ENCODE measurements around the gene ERBIN. TPM values are rescaled to one million over a fixed set of nuclear protein-coding genes. Genes with fewer than 3 reads are reported as not detected.

The ERBIN gene
- total RNA-seq, 1 donor from 2014 or later: 84.6 TPM

DNA sequence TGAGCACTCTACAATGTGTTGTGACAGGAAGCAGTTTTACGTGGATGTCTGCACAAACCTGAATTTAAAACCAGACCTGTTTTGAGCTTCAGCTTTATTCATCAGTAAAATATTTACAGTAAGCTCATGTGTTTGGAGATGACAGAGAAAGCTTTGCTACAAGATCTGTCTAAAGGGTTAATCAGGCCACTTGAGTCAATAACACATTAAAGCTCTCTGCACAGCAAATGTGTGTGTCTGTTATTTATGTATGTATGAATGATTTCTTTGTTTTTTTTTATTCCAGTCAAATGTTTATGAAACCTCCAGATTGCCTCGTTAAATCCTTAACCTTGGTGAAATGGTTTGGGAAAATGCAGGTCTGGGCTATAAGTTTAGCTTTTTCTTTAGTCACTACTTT, 140.5 kb downstream of the ERBIN start:
- Mint-ChIP-seq H3K27ac (no peak overlapping the region), H3K4me1 (ENCODE audit: low read depth) (no peaks in the 10 kb centered on the region), H3K27me3 (no peaks in the 10 kb centered on the region), H3K36me3 (ENCODE audit: insufficient read depth) (peaks cover 28% of the 10 kb centered on the region), H3K4me3 (ENCODE audit: low read depth) (no peak overlapping the region), H3K9me3 (ENCODE audit: low read depth) (peaks cover 6% of the 10 kb centered on the region)
- TF ChIP-seq CTCF (IDR thresholded peaks at IDR 0.05; ENCODE audit: unreplicated experiment): no peak
- no peak for DNase-seq (ENCODE audit: low spot score, unreplicated experiment)

GRCh38 chr5:66072031-66072430, 145.7 kb downstream of the ERBIN start:
- H3K27ac Mint-ChIP-seq: no peak overlapping the region
- no peaks in the 10 kb centered on the region for H3K9me3 Mint-ChIP-seq (ENCODE audit: low read depth)
- peaks cover 11% of the 10 kb centered on the region for H3K36me3 Mint-ChIP-seq (ENCODE audit: insufficient read depth)
- H3K4me3 Mint-ChIP-seq (ENCODE audit: low read depth): no peak overlapping the region
- no peaks in the 10 kb centered on the region for H3K27me3 Mint-ChIP-seq
- H3K4me1 Mint-ChIP-seq (ENCODE audit: low read depth): peaks cover 2% of the 10 kb centered on the region
- TF ChIP-seq CTCF (IDR thresholded peaks at IDR 0.05; ENCODE audit: unreplicated experiment): no peak
- no peak for DNase-seq (ENCODE audit: low spot score, unreplicated experiment)

DNA sequence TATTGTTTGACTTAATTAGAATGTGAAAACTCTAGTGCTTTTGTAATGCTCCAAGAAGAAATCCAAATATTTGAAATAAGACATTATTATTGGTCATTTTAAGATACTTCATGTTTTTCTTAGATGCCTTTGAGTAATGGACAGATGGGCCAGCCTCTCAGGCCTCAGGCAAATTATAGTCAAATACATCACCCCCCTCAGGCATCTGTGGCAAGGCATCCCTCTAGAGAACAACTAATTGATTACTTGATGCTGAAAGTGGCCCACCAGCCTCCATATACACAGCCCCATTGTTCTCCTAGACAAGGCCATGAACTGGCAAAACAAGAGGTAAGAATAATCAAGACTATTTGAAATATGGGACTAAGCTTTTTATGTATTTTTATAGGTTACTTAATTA, 148.5 kb downstream of the ERBIN start:
- peaks cover 2% of the 10 kb centered on the region for H3K4me1 Mint-ChIP-seq (ENCODE audit: low read depth)
- H3K4me3 Mint-ChIP-seq (ENCODE audit: low read depth): no peak overlapping the region
- no peak overlapping the region for H3K27ac Mint-ChIP-seq
- no peak for TF ChIP-seq CTCF (IDR thresholded peaks at IDR 0.05; ENCODE audit: unreplicated experiment)
- H3K27me3 Mint-ChIP-seq: no peaks in the 10 kb centered on the region
- H3K9me3 Mint-ChIP-seq (ENCODE audit: low read depth): no peaks in the 10 kb centered on the region
- no peak for DNase-seq (ENCODE audit: low spot score, unreplicated experiment)
- H3K36me3 Mint-ChIP-seq (ENCODE audit: insufficient read depth): peaks cover 13% of the 10 kb centered on the region

GRCh38 chr5:66080664-66081063, 154.3 kb downstream of the ERBIN start:
- no peak overlapping the region for H3K4me3 Mint-ChIP-seq (ENCODE audit: low read depth)
- H3K4me1 Mint-ChIP-seq (ENCODE audit: low read depth): no peaks in the 10 kb centered on the region
- H3K36me3 Mint-ChIP-seq (ENCODE audit: insufficient read depth): peaks cover 16% of the 10 kb centered on the region
- H3K27me3 Mint-ChIP-seq: no peaks in the 10 kb centered on the region
- TF ChIP-seq CTCF (IDR thresholded peaks at IDR 0.05; ENCODE audit: unreplicated experiment): no peak
- H3K9me3 Mint-ChIP-seq (ENCODE audit: low read depth): peaks cover 4% of the 10 kb centered on the region
- DNase-seq (ENCODE audit: low spot score, unreplicated experiment): no peak
- H3K27ac Mint-ChIP-seq: no peak overlapping the region

- Mint-ChIP-seq H3K4me1 (ENCODE audit: low read depth) (no peaks in the 10 kb centered on the region), H3K27me3 (no peaks in the 10 kb centered on the region), H3K36me3 (ENCODE audit: insufficient read depth) (peaks cover 40% of the 10 kb centered on the region), H3K4me3 (ENCODE audit: low read depth) (no peak overlapping the region), H3K9me3 (ENCODE audit: low read depth) (peaks cover 26% of the 10 kb centered on the region), H3K27ac (no peak overlapping the region)
- DNase-seq (ENCODE audit: low spot score, unreplicated experiment): no peak
- no peak for TF ChIP-seq CTCF (IDR thresholded peaks at IDR 0.05; ENCODE audit: unreplicated experiment)
These were observed 163.0 kb downstream of the ERBIN start for GRCh38 chr5:66089384-66089783.

Measured in progenitor cell of endocrine pancreas (in vitro differentiated cells).